Activated CD4-positive, alpha-beta T cell treated with anti-CD3 and anti-CD28 coated beads, Interleukin-2, Interleukin-4, amounts not matched to agents 100 ng/mL and 50 ng/mL, durations not matched to agents 16 hours and 8 hours (primary cell): ENCODE results near the gene CFAP61.

ENCODE experiments used
- DNase-seq: peaks from one replicate; pipeline ENCODE4 v3.0.0-alpha.2; 2020; ENCODE audit warnings: low spot score

CFAP61 gene

DNA sequence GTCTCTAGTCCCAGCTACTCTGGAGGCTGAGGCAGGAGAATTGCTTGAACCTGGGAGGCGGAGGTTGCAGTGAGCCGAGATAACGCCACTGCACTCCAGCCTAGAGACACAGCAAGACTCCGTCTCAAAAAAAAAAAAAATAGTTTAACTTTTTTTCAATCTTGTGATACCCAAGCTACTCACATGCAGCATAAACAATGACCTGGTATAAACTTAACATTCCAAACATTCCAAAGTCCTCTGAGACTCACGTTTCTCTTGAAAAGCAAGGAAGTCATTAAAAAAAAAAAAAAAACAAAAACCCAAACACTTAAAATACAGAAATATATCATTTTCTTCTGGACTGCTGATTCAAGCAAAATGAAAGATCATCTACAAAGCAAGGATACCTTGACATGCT is 14.4 kb upstream of the CFAP61 start:
- DNase-seq = no peak

- DNase-seq = no peak
These were observed 13.7 kb upstream of the CFAP61 start for GRCh38 chr20:20038586-20038985.

GRCh38 chr20:20039752-20040387 is 12.5 kb upstream of the CFAP61 start:
- DNase-seq = no peak

DNA sequence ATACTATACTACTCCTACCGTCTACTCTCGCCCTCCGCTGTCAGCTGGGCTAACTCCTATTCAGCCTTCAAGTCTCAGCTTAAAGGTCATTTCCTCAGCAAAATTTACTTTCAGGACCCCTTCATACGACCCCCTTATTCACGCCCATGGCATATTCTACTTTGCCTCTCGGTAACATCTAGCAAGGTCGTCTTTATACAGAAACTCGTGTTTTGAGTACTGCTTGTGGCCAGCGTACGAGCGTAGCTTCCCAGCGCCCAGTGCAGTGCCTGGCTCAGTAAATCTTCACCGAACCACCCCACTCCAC is 612 bp upstream of the CFAP61 start:
- no peak for DNase-seq

- DNase-seq = no peak
These were observed 8.1 kb downstream of the CFAP61 start for GRCh38 chr20:20060234-20060998.

DNA sequence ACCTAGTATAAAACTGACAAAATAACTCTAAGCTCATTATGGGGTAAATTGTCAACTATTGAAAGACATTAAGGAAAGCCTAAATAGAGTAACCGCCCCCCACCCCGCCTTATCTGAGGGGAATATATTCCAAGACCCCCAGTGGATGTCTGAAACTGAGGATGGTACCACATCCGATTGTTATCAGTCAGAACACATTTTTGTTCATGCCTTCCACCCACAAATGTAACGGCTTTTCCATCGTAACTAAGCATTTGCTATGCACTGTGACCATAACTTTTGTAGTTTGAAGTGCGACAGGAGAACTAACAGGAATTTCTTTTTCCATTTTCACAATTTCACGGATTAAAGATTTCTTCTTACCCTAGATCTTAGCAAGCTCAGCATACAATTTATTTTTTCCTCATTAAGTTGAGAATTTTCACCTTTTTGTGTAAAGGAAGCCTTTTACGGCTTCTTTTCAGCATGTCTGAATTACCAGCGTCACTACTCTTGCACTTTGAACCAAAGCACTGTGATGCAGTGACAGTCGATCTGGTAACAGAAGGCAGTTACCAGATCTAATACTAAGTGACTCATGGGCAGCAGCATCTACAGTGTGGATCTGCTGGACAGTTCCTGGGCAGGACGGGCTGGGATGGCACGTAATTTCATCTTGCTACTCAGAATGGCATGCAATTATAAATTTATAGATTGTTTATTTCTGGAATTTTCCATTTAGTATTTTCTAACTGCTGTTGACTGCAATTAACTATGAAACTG is 11.8 kb downstream of the CFAP61 start:
- DNase-seq = no peak

DNA sequence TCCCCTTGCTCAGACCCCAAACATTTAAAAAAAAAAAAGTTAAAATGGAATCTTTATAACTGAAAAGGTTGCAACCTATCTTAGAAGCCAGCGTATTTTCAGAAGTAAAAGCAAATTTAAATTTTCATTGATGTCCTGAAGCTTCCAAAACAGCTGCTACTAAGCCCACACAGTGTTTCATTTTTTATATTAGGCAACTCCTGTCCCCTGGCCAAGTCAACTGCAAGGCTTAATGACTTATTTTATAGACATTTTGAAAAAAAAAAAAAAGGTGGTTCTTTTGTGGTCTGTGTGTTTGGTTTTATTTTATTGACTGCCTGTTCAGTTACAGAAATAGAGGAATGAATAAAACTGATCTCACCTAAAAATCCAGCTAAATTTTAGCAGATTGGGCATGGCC is 13.0 kb downstream of the CFAP61 start:
- no peak for DNase-seq

GRCh38 chr20:20070871-20071726 is 18.8 kb downstream of the CFAP61 start:
- DNase-seq = no peak

DNA sequence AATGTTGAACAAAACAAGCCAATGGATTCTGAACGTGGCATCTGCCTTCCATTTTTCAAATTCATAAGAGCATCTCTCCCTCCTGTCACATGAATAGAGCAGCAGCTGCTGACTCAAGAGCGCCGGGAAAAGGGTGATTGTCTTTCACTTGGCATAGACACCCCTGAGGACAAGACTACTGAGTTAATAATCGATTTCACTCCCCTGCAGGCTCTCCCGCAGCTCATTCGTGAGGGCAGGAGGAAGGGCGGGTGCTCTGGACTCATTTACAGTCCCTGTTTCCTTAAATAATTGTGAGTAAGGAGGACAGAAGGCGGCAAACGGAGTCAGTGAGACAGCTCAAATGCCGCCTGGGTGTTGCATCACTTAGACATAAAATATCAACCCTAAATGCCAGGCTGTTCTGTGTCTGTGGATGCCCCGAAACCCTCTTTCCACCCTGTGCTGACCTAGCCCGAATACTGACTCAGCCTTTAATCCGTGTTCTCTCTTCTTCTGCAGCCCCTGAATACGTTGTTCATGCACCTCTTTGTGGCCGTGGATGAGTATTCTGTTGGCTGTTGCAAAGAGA is 21.6 kb downstream of the CFAP61 start:
- DNase-seq = no peak

DNA sequence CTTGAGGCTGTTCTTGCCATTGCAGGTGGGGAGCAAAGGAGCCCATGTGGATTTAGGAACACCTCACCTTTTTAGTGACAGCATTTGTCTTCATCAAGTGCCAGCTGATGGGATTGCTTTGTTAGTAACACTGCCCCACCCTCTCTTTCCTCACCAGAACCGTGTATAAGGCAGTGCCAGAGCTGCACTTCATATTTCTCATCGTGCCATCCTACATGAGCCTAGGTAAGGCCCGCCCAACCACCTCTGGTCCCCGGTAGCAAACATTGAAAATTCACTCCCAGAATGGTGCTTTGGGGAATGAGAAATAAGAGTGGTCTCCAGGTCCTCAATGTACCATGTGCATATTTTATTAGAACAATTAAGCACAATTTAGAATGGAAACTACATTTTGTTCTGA is 22.7 kb downstream of the CFAP61 start:
- DNase-seq = no peak

DNA sequence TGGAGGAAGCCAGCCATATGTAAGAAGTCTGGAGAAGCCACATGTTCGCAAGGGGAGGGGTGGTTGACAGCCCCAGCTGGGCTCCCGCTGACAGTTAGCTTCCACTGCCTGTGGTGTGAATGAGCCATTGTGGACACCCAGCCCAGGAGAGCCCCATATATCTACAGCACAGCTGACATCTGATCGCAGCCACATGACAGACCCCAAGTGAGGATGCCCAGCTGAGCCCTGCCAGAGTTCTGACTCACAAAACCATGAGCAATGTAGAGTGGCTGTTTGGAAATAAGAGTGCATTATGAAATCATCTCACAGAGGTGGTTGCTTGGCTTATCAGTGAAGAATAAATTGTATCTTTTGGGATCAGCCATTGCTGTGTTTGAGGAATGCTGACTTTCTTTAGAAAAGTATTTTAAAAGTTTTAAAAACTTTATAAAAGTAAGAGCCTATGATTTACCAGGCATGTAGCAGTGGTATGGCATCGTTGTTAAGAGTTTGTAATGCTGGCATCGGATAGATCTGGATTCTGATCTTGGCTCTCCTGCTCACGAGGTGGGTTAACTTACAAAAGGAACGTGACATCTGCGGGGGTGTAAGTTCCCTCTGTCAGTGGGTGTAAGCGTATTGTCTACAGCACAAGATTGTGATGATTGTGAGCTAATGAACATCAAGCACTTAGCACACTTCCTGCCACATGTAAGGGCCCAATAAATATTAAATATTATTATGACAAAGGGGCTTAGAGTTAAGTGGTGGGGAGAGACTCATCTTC is 24.1 kb downstream of the CFAP61 start:
- DNase-seq = no peak

DNA sequence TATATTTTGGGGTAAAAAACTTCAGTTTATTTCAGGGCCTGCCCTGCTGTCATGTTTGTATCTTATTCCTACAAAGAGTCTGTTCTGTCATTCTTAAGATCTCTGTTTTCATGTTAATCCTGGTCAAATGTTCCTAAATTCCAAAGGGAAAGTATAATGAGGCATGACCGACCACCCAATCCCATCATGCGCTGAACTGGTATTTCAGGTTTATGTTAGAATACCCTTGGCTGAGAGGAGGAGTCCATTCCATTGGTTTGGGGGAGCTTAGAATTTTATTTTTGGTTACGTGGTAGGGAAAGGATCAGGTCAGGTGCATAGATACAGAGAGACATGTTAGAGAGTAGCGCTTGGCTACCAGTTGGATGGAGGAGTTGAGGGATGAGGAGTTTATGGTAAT is 25.7 kb downstream of the CFAP61 start:
- no peak for DNase-seq

- DNase-seq = no peak
These were observed 26.9 kb downstream of the CFAP61 start for GRCh38 chr20:20079102-20079784.

- DNase-seq = peak; percentile 24
These were observed 31.5 kb downstream of the CFAP61 start for GRCh38 chr20:20083807-20084206.

GRCh38 chr20:20084296-20084752 is 32.0 kb downstream of the CFAP61 start:
- DNase-seq = no peak

- no peak for DNase-seq
These were observed 32.7 kb downstream of the CFAP61 start for GRCh38 chr20:20085071-20085470.

DNA sequence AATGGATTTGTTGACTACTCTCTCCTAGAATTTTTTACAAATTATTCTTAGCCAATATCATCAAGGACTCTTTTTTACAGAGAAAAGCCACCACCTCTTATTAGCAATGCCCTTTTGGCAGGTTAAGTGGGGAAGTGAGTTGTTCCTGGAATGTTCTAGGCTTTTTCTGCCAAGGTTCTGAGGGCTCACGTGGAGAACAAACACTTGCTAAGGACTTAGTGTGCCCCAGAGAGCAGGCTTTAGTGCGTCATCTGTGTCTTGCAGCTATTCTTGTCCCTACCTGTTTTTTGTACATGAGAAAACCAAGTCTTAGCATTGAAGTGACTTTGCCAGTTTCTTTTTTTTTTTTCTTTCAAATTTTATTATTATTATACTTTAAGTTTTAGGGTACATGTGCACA is 33.5 kb downstream of the CFAP61 start:
- no peak for DNase-seq

DNA sequence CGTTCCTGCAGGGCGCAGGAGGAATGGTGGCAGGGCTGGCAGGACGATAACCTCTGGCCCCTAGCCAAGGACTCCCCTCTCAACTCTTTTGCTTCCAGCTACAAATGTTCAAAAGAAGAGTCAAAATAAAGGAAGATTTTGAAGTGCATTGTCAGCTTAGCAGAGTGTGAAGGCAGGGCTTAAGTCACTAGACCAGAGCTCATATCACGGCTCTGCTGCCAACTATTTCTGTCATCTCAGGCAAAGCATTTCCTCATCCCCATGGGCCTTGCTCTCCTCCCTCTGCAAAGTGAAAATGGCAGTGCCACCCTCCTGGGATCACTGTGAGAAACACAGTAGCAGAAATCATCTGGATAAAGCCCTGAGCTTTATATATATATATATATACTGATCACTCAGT is 36.7 kb downstream of the CFAP61 start:
- no peak for DNase-seq

GRCh38 chr20:20089939-20090338 is 37.6 kb downstream of the CFAP61 start:
- no peak for DNase-seq

- no peak for DNase-seq
These were observed 40.5 kb downstream of the CFAP61 start for GRCh38 chr20:20092827-20093226.

- no peak for DNase-seq
These were observed 42.1 kb downstream of the CFAP61 start for GRCh38 chr20:20094410-20094809.
